Measurements from ENCODE around the gene CTNNA1. TPM values are rescaled to one million over a fixed set of nuclear protein-coding genes. Genes with fewer than 3 reads are reported as not detected.

The CTNNA1 gene
- total RNA-seq, 2 donors from 2014 or later, result 247 to 288 TPM

DNA sequence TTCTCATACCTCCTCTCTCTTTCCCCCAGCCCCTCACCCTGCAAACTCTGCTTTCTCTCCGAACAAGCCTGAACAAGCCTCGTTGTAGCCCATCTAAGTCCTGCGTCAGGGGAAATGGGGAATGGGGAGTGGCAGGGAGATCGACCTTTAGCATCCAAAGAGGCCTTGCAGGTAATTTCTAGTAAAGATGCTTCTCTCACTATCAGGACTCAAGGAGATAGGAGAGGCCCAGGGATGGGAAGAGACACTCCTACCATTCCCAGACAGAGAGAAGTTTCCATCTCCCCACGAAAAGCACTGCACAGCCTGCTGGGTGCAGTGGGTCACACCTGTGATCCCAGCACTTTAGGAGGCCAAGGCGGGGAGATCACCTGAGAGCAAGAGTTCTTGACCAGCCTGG is 44.4 kb upstream of the CTNNA1 start:
- H3K4me3 ChIP-seq, result no peak overlapping the region
- no peak for TF ChIP-seq CTCF (IDR thresholded peaks at IDR 0.05)
- no peak overlapping the region for H3K27ac ChIP-seq
- no peaks in the 10 kb centered on the region for H3K36me3 ChIP-seq
- H3K9me3 ChIP-seq, result no peaks in the 10 kb centered on the region
- no peaks in the 10 kb centered on the region for H3K4me1 ChIP-seq
- H3K27me3 ChIP-seq, result no peaks in the 10 kb centered on the region
- DNase-seq (ENCODE audit: low spot score), result no peak

- H3K4me3 ChIP-seq, result no peak overlapping the region
- H3K27ac ChIP-seq, result no peak overlapping the region
- no peaks in the 10 kb centered on the region for H3K36me3 ChIP-seq
- H3K4me1 ChIP-seq, result no peaks in the 10 kb centered on the region
- TF ChIP-seq CTCF (IDR thresholded peaks at IDR 0.05), result no peak
- DNase-seq (ENCODE audit: low spot score), result no peak
- no peaks in the 10 kb centered on the region for H3K27me3 ChIP-seq
- H3K9me3 ChIP-seq, result no peaks in the 10 kb centered on the region
Observed at GRCh38 chr5:138709202-138709601, 44.0 kb upstream of the CTNNA1 start.

DNA sequence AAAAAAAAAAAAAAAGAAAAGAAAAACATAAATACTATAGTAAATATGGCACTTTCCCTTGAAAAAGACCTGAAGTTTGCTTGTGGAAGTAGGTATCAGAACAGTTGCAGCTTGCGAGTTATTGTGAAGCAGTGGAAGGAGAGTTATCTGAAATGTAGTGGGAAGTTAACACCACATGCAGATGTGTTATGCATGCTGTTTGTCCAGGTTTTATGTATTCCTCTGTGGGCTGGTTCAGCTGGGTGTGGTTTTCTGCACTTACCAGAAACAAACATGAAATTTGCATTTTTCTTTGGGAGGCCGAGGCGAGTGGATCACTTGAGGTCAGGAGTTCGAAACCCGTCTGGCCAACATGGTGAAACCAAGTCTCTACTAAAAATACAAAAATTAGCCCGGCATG is 42.1 kb upstream of the CTNNA1 start:
- no peaks in the 10 kb centered on the region for H3K4me1 ChIP-seq
- H3K4me3 ChIP-seq, result no peak overlapping the region
- DNase-seq (ENCODE audit: low spot score), result no peak
- H3K27ac ChIP-seq, result no peak overlapping the region
- no peak for TF ChIP-seq CTCF (IDR thresholded peaks at IDR 0.05)
- no peaks in the 10 kb centered on the region for H3K9me3 ChIP-seq
- no peaks in the 10 kb centered on the region for H3K36me3 ChIP-seq
- H3K27me3 ChIP-seq, result no peaks in the 10 kb centered on the region

GRCh38 chr5:138711811-138712210 is 41.4 kb upstream of the CTNNA1 start:
- TF ChIP-seq CTCF (IDR thresholded peaks at IDR 0.05), result no peak
- H3K4me3 ChIP-seq, result no peak overlapping the region
- no peaks in the 10 kb centered on the region for H3K9me3 ChIP-seq
- no peak for DNase-seq (ENCODE audit: low spot score)
- H3K36me3 ChIP-seq, result no peaks in the 10 kb centered on the region
- peaks cover 0 to 6% of the 10 kb centered on the region in 2 donors for H3K4me1 ChIP-seq
- no peaks in the 10 kb centered on the region for H3K27me3 ChIP-seq
- no peak overlapping the region for H3K27ac ChIP-seq

GRCh38 chr5:138712324-138712723 is 40.9 kb upstream of the CTNNA1 start:
- H3K4me3 ChIP-seq, result no peak overlapping the region
- H3K27me3 ChIP-seq, result no peaks in the 10 kb centered on the region
- no peaks in the 10 kb centered on the region for H3K36me3 ChIP-seq
- peaks cover 0 to 7% of the 10 kb centered on the region in 2 donors for H3K4me1 ChIP-seq
- no peak overlapping the region for H3K27ac ChIP-seq
- H3K9me3 ChIP-seq, result no peaks in the 10 kb centered on the region
- no peak for TF ChIP-seq CTCF (IDR thresholded peaks at IDR 0.05)
- DNase-seq (ENCODE audit: low spot score), result no peak

DNA sequence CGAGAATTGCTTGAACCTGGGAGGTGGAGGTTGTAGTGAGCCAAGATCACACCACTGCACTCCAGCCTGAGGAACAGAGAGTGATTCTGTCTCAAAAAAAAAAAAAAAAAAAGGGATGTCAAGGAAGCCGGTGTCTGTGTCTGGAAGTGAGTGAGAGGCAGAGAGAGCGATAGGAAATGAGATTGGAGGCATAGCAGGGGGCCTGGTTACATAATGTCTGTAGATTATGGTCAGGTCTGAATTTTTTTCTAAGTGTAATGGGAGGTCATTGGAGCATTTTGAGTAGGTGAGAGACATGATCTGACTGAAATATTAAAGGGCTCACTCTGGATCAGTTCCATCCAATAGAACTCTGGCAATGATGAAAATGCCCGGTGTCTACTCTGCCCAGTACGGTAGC is 40.4 kb upstream of the CTNNA1 start:
- Histone ChIP-seq H3K4me1 (peaks cover 0 to 7% of the 10 kb centered on the region in 2 donors), H3K36me3 (no peaks in the 10 kb centered on the region), H3K27me3 (no peaks in the 10 kb centered on the region), H3K27ac (no peak overlapping the region), H3K9me3 (no peaks in the 10 kb centered on the region), H3K4me3 (no peak overlapping the region)
- no peak for DNase-seq (ENCODE audit: low spot score)
- TF ChIP-seq CTCF (IDR thresholded peaks at IDR 0.05), result no peak
